Ascending aorta (tissue), 2 donors: ENCODE measurements around the gene PLEKHN1. TPM values are rescaled to one million over a fixed set of nuclear protein-coding genes. Genes with fewer than 3 reads are reported as not detected.

ENCODE experiments used
- DNase-seq, 2 donors: peaks; one replicate each; pipeline ENCODE4 v3.0.0-alpha.2; 2019; ENCODE audit warnings: low spot score in 2 of 2
- H3K27ac ChIP-seq, 2 donors: fragments of 200-600 bp; sonication (generic); one replicate each; pipeline ENCODE4 v1.5.1; 2016 to 2017; ENCODE audit warnings: mild to moderate bottlenecking in 1 of 2
- H3K27me3 ChIP-seq: fragments of 200-600 bp; sonication (generic); one replicate; pipeline ENCODE4 v1.5.1; 2017
- H3K36me3 ChIP-seq, 2 donors: fragments of 200-600 bp; sonication (generic); one replicate each; pipeline ENCODE4 v1.5.1; 2016
- H3K4me1 ChIP-seq, 2 donors: fragments of 200-600 bp; sonication (generic); one replicate each; pipeline ENCODE4 v1.5.1; 2016 to 2017; ENCODE audit warnings: mild to moderate bottlenecking in 1 of 2
- H3K4me3 ChIP-seq, 2 donors: fragments of 200-600 bp; sonication (generic); one replicate each; pipeline ENCODE4 v1.5.1; 2016 to 2017; ENCODE audit warnings: mild to moderate bottlenecking in 1 of 2
- H3K9me3 ChIP-seq, 2 donors: fragments of 200-600 bp; sonication (generic); one replicate each; pipeline ENCODE4 v1.5.1; 2016
- intact Hi-C: fragments of 100-400 bp; cut with DNase I; formaldehyde crosslinking; loops from one replicate; pipeline ENCODE4 v1.15.1; 2023
- total RNA-seq: library from RNA; depleted of rRNA; stranded (reverse); fragments of >200 nt; gene quantifications from one replicate; pipeline ENCODE4 v1.1.0, GENCODE V29; 2016
- TF ChIP-seq, protein P1 (sequence below), 3 experiments: fragments of 200-600 bp in 2 of 3; fragments of 450-650 bp in 1 of 3; sonication (generic) in 2 of 3; IDR thresholded peaks; one replicate each; pipeline ENCODE4 v1.5.1; 2016 to 2019; ENCODE audit warnings: antibody characterized with exemption in 3 of 3, mild to moderate bottlenecking in 1 of 3, moderate library complexity in 1 of 3

The PLEKHN1 gene
- total RNA-seq, 1 donor from 2014 or later, result not detected

DNA sequence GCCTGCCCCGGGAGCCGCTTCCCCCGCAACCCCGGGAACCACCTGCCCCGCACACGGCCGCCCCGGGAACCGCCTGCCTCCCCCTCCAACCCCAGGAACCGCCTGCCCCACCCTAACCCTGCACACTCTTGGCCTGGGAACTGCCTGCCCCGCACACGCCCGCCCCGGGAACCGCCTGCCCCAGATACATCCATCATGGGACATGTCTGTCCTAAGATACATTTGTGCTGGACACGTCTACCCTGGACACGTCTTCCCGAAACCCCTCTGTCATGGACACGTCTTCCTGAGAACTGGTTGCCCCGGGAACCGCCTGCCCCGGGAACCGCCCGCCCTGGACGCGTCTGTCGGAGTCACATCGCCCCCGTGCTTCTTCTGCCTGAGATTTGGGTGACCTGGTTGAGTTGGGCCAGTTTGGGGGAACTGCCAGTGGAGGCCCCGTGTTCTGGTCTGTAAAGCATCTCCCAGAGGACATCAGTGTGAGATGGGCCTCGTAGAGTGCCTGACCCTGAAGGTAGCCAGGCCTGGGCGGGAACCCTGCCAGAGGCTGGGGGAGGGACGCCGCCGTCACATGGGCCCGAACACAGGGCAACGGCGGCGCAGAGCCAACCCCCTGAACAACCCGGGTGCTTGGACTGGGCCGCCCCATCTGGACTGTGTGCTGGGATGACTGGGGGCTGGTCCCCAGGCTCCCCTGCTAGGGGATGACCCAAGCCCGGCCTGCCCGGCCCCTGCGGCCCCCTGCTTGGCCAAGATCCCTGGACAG, 12.0 kb downstream of the PLEKHN1 start:
- DNase-seq, result no peak
- peaks cover 2 to 3% of the 10 kb centered on the region in 2 donors for H3K4me1 ChIP-seq
- H3K4me3 ChIP-seq, result no peak overlapping the region
- no peak overlapping the region for H3K27ac ChIP-seq
- no peaks in the 10 kb centered on the region for H3K36me3 ChIP-seq
- H3K9me3 ChIP-seq, result no peaks in the 10 kb centered on the region
- peaks cover 10% of the 10 kb centered on the region for H3K27me3 ChIP-seq
- TF ChIP-seq, protein P1, sequence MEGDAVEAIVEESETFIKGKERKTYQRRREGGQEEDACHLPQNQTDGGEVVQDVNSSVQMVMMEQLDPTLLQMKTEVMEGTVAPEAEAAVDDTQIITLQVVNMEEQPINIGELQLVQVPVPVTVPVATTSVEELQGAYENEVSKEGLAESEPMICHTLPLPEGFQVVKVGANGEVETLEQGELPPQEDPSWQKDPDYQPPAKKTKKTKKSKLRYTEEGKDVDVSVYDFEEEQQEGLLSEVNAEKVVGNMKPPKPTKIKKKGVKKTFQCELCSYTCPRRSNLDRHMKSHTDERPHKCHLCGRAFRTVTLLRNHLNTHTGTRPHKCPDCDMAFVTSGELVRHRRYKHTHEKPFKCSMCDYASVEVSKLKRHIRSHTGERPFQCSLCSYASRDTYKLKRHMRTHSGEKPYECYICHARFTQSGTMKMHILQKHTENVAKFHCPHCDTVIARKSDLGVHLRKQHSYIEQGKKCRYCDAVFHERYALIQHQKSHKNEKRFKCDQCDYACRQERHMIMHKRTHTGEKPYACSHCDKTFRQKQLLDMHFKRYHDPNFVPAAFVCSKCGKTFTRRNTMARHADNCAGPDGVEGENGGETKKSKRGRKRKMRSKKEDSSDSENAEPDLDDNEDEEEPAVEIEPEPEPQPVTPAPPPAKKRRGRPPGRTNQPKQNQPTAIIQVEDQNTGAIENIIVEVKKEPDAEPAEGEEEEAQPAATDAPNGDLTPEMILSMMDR (IDR thresholded peaks at IDR 0.05), result no peak
- intact Hi-C loops, result no loop called here

DNA sequence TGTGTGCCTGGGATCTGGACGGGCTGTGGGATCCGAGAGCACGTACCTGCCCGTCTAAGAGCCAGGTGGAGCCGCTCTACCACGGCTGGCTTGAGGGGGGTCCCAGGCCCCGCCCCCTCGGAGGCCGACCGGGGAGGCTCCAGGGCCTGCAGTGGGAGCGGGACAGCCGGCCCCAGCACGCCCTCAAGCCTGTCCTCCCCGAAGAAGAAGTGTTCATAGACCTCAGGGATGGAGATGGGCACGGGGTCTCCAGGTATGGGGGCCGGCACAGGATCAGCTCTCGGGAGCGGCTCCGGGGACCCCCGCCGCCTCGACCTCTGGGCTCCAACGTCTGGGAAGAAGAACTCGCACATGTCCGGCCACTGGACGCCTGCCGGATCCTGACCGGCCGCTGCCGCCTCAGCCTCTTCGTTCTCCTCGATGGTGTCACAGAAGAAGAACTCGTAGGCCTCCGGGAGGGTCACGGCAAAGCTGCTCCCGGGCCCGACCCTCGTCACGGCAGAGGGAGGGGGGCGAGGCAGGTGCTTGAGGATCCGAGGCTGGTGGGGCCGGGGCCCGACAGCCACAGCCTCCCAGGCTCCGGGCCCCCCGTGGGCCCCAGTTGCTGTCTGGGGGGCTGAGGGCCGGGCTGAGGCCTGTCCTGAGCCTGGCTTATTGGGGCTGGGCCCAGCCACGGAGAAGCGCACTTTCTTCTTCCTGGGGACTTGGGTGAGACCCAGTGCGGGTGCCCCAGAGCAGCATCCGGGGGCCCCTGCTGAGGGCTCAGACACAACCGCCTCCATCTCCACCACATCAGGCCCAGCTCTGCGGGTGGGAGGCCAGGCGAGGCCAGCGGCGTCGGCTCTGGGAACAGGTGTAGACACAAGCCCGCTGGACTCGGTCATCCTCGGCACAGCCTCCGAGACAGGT, 12.8 kb downstream of the PLEKHN1 start:
- TF ChIP-seq, protein P1 (IDR thresholded peaks at IDR 0.05), result no peak
- DNase-seq, result no peak
- Histone ChIP-seq H3K27me3 (peaks cover 3% of the 10 kb centered on the region), H3K36me3 (no peaks in the 10 kb centered on the region), H3K4me1 (peaks cover 2 to 3% of the 10 kb centered on the region in 2 donors), H3K4me3 (no peak overlapping the region), H3K9me3 (no peaks in the 10 kb centered on the region), H3K27ac (no peak overlapping the region)
- intact Hi-C loops, result no loop called here

DNA sequence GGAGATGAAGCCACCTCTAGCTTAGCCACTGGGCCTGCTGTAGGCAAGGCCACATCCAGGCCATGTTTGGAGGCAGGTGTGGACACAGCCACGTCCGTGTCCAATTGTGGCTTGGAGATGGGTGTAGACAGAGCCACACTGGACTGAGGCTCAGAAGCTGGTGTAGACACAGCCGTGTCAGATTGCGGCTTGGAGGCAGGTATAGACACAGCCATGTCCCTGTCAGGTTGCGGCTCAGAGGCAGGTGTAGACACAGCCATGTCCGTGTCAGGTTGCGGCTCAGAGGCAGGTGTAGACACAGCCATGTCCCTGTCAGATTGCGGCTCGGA, 13.4 kb downstream of the PLEKHN1 start:
- H3K27me3 ChIP-seq, result peaks cover under 1% of the 10 kb centered on the region
- TF ChIP-seq, protein P1 (IDR thresholded peaks at IDR 0.05), result no peak
- H3K9me3 ChIP-seq, result no peaks in the 10 kb centered on the region
- H3K4me3 ChIP-seq, result no peak overlapping the region
- intact Hi-C loops, result no loop called here
- peaks cover 2 to 3% of the 10 kb centered on the region in 2 donors for H3K4me1 ChIP-seq
- H3K27ac ChIP-seq, result no peak overlapping the region
- DNase-seq, result no peak
- H3K36me3 ChIP-seq, result no peaks in the 10 kb centered on the region

DNA sequence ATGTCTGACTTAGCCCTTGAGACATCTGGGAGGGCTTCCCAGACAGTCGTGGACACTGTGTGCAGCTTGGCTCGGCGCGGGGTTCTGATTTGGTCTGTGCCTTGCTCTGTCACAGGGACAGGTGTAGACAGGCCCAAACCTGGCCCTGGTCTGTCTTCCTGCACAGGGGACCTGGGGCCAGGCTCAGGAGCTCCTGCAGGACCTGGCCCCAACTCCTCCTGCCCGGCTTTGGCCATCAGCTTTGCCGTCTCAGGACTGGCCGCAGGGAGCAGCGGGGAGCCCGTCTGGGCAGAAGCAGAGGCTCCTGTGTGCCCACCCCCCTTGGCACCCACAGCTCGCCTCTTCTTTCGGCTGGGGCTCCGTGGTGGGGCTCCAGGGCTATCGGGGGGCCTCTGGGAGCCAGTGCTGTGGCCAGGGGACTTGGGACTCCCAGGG, 13.9 kb downstream of the PLEKHN1 start:
- no peak for DNase-seq
- no peak overlapping the region for H3K4me3 ChIP-seq
- H3K27ac ChIP-seq, result no peak overlapping the region
- peaks cover 2 to 3% of the 10 kb centered on the region in 2 donors for H3K4me1 ChIP-seq
- no peaks in the 10 kb centered on the region for H3K27me3 ChIP-seq
- TF ChIP-seq, protein P1 (IDR thresholded peaks at IDR 0.05), result no peak
- intact Hi-C loops, result no loop called here
- H3K36me3 ChIP-seq, result no peaks in the 10 kb centered on the region
- no peaks in the 10 kb centered on the region for H3K9me3 ChIP-seq

DNA sequence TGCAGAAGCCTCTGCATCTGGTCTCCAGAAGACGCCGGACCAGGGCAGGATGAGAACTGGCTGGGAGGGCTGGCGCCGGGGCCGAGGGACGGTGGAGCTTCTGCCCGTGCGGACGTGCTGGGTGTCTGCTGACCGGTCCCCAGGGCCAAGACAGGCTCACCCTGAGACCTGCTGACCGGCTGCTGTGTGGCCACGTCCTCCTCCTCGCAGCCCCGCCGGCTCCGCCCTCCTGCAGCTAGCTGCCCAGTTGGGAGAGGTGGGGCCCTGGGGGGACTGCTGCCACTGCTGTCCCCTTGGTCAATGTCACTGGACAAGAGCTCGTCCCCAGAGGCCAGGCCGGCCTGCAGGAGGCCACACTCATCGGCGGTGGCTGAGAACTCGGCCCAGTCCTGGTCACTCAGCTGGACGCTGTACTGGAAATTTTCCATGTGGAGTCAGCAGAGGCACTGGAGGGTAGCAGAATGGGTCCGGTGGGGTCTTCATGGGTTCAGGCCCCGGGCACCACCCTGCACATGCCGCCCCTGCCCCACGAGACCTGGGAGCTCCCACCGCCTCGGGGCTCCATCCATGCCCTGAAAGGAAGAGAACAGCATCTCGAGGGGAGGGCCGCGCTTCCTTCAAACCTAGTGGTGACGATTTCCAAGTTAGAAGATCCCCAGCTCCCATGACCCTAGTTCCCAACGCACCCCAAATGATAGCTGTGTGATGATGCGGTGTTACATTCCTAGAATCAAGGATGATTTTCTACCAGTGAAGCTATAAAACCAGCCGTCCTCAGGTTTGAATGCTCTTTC, 14.5 kb downstream of the PLEKHN1 start:
- peaks cover 2% of the 10 kb centered on the region in 2 donors for H3K4me1 ChIP-seq
- H3K4me3 ChIP-seq, result no peak overlapping the region
- H3K27ac ChIP-seq, result no peak overlapping the region
- TF ChIP-seq, protein P1 (IDR thresholded peaks at IDR 0.05), result no peak
- DNase-seq, result no peak
- no peaks in the 10 kb centered on the region for H3K9me3 ChIP-seq
- H3K36me3 ChIP-seq, result no peaks in the 10 kb centered on the region
- intact Hi-C loops, result no loop called here
- no peaks in the 10 kb centered on the region for H3K27me3 ChIP-seq
